GM23248 (cell line): Measurements from ENCODE around the gene PJA1.

ENCODE experiments used
- EZH2 ChIP-seq: fragments of 200-600 bp; sonication (generic); IDR thresholded peaks from 2 replicates; pipeline ENCODE4 v1.6.1; 2018; ENCODE audit warnings: antibody characterized with exemption, mild to moderate bottlenecking; ENCODE audit not compliant: insufficient read depth, poor library complexity, severe bottlenecking
- EZH2phosphoT487 ChIP-seq: fragments of 200-600 bp; sonication (generic); IDR thresholded peaks from 2 replicates; pipeline ENCODE4 v1.6.1; 2018; ENCODE audit warnings: antibody characterized with exemption, moderate library complexity, mild to moderate bottlenecking, low read depth; ENCODE audit not compliant: insufficient read depth

DNA sequence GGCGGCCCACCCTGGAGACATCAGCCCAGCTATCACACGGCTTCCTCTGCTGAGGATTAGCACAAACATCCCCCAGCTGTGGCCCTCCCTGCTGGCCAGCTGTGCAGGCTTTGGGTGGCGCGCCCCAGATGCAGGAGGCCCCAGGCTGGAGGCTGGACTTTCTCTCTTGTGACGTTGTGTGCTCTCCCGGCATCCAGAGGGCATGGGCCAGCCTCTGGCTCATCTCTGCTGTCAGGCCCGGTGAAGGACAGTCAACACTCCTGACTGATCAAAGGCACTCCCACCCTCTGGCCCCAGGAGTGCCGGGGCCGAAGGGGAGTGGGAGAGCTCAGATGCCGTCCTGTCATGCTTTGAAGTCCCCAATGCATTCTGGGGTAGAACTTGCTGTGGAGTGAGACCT, 29.9 kb upstream of the PJA1 start:
- TF ChIP-seq EZH2 (no peak), EZH2phosphoT487 (no peak)
